GM21786 (cell line): ENCODE data around the gene MNAT1.
"Not testable (repeated sequence)": the region's sequence is repeated elsewhere in the genome, so short reads cannot be mapped to it uniquely, and the experiment has no call there.

Experiments used
- ATAC-seq: cut with Tn5 transposase; IDR thresholded peaks from one replicate; pipeline ENCODE4 v1.9.1; 2021; ENCODE audit not compliant: unreplicated experiment

The MNAT1 gene

DNA sequence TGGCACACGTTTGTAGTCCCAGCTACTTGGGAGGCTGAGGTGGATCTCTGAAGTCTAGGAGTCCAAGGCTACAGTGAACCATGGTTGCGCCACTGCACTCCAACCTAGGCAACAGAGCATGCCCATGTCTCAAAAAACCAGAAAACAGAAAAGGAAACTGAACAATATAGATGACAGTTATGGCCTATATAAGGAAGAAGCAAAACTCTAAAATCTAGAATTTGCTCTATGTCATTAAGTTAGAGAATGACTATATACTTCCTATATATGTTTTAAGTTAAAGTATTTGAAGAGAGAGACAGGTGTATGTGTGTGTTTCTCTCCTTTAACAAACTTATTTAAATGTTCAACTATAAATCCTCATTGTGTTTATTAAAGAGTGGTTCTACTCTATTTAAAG is 65.8 kb downstream of the MNAT1 start:
- no peak for ATAC-seq

DNA sequence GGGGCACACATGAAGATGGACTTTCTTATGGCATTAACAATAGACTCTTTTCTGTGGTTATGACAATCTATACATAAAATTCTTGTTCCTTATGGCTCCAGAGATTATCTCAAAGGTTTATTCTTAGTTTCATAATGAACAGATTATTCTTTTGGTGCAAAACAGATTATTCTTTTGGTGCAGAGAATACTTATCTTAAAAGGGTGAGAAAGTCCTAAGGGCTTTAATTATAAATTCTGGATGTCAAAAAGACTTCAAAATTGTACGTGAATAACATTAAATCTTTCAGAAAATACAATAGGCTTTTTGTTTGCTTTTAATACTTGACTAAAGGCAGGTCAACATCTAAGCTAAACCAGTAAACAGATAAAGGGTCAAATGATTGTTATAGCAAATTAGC is 69.3 kb downstream of the MNAT1 start:
- ATAC-seq: no peak

DNA sequence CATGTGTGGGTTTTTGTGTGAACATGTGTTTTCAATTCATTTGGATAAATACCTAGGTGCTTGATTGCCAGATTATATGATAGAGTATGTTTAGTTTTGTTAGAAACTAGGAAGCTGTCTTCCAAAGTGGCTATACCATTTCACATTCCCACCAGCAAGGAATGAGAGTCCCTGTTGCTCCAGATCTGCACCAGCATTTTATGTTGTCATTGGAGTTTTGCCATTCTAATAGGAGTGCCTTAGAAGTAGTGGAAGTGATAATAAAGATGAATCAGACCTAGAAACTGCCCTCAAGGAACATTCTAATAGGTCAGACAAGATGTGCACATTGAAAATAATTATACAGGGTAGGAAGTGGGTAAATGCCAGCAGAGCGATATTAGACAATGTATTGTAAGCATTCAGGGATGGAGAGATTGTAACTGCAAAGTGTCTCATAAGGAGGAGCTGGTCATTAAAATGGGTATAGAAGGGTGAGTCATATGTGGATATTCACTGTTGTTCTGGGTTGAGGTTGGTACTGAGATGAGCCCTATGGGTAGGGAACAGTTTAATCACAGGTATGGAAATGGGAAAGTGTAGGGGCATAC is 71.4 kb downstream of the MNAT1 start:
- ATAC-seq: no peak

DNA sequence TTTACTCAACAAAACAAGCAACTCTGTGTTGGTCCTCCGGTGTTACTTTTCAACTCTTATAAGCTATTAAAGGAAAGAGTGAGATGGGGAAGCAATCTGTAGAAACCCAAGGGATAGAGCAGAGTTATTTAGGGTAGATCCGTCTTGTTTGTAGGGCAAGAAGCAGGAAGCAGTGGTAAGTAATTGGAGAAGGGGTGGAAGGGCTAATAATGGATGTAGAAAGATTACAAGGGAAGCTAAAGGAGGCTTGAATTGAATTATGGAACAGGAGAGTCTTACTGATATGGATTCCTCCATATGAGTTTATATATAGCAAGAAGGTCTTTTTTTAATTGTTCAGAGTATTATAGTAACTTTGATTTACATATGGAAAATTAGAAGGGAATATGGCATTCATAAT is 72.7 kb downstream of the MNAT1 start:
- no peak for ATAC-seq

DNA sequence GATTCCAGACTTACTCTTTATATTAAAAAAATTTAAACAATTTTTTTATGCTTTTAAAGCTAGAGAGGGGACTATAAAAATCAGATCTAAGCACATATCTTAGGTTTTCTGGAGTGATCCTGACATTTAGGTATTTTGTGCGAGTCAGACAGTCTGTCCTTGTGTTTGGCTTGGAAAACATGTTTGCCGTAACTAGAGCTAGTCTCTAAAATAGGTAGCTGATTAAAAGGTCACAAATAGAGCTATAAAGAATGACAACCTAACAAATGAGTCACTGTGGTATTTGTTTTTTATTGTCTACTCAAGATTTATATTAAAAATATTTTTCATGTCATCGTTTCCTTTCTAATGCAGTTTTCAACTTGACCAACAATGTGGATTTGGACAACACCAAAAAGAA is 73.4 kb downstream of the MNAT1 start:
- no peak for ATAC-seq

DNA sequence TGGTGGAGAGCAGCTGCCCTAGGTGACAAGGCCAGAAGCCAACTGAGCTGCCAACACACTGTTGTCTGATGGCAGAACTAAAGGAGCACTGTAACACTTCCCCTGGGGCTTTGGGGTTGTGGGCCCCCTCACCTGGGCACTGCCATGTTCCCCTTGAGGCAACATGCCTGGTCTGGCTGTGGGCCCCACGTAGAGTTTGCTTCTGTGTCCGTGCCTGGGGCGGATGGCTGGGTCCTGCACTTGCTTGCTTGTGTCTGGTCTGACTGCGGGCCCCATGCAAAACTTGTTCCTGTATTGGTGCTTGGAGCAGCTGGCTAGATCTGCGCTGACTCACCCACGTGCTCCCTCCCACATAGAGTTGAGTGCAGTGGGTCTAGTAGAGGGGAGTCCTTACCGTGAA is 78.4 kb downstream of the MNAT1 start:
- ATAC-seq: no peak

DNA sequence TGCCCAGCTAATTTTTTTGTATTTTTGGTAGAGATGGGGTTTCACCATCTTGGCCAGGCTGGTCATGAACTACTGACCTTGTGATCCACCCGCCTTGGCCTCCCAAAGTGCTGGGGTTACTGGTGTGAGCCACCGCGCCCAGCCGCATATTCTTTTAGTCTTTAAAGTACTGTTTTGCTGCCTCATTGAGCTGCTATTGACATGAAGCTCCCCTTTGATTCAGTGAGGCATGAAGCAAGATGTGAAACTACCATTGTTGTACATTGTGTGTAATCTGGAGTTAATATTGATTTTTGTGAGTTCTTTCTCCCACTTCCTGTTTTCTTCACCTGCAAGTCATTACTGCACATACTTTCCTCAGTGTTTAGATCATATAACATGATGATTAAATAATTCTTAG is 80.8 kb downstream of the MNAT1 start:
- peak; percentile 96 for ATAC-seq

DNA sequence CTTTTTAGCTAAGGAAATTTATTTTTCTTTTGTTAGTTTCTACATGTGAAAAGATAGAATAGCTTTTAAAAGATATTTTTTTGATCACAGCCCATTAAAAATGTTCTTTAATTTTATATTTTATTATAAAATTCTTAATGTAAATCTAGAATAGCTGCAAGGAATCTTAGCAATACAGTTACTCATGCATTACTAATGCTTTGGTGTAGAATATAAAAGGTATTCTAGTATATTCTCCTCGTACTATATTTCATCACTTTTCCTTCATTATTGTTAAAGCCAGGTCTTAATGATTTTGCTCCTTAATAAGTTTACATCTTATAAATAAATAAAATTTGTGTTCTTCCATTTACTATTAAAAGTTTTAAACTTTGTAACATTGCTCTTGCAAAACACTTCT is 82.6 kb downstream of the MNAT1 start:
- no peak for ATAC-seq

DNA sequence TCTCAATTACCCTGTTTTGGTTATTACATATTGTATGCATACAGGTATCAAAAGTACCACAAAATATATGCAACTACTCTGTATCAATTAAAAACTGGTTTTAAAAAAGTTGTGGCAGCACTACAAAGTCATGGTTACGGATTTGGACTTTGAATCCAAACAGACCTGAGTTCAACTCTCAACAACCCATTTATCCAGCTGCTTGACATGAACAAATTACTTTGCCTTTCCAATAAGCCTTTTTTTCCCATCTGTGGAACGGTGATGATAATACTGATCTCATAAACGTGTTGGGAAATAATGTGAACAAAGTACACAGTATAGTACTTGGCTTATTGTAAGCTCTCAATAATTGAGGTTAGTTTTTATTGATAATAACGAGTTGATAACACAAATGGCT is 85.0 kb downstream of the MNAT1 start:
- ATAC-seq: no peak

DNA sequence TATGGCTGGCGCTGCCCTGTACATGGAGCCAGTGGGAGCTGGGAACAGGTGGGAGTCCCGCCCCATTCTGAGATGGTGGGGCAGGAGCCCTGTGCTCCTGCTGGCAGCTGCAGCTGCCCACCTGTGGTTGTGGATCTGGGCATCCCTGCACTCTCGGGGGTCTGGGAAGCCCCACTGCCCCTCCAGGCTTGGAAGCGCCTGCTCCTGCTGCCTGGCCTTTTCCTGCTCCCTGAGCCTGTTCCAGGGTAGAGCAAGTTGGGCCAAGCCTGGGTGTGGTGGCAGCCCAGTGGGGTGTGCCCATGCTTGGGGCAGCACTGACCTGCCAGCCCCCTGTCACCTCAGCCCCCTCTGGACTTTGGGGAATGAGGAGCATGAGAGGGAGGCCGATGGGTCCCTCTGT is 104.0 kb downstream of the MNAT1 start:
- no peak for ATAC-seq

DNA sequence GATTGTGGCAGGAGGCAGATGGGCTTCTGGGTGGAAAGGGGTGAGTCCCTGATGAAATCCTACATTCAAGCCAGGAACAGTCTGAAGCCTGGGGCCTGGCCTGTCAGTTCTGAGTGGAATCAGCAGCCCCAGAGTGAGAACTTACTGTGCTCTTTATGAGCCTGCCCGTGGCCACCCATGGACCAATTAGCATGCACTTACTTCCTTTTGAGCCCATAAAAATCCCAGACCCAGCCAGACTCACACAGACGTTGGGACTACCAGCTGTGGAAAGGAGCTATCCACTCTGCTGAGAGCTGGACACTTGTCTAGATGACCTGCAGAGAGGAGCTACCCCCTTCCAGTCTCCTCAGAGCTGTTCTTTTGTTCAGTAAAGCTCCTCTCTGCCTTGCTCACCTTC is 104.5 kb downstream of the MNAT1 start:
- no peak for ATAC-seq

DNA sequence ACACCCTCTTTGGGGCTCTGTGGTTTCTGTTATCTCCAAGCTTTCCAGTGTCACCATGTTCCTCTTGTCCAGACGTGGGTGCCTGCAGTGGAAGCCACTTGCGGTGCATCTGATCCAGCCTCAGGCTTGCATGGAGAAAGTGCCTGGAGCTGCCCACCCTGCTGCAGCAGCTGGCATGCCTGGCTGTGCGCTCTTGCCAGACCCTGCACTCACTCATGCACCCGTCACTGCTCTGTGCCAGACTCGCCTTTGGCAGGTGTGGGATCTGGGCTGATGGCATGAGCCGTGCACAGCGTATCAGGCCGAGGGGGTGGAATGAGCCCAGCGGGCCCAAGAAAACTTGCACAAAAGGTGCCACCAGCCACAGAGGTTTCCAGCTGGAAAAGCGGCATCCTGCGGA is 105.1 kb downstream of the MNAT1 start:
- ATAC-seq: no peak

DNA sequence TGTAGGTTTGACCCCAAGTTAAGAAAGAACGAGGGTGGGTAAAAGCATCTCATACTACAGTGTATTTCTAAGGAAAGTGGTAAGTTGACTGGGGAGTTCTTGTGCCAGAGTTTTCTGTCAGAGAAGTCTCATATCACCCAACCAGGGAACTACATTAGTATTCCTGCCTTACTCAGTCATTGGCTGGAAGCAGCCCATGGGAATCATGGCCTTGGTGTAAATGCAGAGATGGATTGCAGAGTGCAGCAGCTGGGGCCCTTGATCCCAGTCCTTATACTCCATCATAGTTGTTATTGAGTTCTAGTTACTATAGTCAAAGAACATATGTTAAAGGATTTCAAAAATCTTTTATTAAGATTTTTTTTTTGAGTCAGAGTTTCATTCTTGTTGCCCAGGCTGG is 105.8 kb downstream of the MNAT1 start:
- no peak for ATAC-seq

DNA sequence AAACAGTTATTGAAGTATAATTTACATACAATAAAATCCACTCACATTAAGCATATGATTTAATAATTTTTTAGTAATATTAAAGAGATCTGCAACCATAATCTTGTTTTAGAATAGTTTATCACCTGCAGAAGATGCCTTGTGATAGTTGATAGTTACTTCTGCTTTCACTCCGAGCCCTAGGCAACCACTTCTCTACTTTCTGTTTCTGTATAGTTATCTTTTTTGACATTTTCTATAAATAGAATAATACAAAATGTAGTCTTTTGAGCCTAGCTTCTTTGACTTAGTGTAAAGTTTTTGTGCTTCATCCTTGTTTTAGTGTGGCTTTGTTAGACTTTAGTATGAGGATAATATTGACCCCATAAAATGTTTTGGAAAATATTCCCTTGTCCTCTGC is 111.0 kb downstream of the MNAT1 start:
- peak; percentile 99 for ATAC-seq

DNA sequence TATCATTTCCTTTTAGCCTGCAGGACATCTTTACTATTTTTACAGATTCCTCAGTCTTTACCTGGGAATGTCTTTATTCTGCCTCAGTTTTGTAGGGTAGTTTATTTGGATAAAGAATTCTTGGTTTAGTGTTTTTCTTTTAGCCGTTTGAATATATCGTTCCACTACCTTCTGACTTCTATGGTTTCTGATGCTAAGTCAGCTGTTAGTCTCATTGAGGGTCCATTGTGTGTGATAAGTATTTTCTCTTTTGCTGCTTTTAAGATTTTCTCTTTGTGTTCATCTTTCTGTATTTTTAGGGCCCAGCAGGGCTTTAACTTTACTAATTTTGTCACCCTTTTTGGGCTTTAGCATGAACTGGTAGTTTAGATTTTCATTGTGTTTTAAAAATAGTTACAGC is 113.5 kb downstream of the MNAT1 start:
- no peak for ATAC-seq

DNA sequence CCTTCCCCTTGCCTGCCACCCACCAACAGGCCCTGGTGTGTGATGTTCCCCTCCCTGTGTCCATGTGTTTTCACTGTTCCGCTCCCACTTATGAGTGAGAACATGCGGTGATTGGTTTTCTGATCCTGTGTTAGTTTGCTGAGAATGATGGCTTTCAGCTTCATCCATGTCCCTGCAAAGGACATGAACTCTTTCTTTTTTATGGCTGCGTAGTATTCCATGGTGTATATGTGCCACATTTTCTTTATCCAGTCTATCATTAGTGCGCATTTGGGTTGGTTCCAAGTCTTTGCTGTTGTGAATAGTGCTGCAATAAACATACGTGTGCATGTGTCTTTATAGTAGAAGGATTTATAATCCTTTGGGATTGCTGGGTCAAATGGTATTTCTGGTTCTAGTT is 117.1 kb downstream of the MNAT1 start:
- not testable (repeated sequence) for ATAC-seq

DNA sequence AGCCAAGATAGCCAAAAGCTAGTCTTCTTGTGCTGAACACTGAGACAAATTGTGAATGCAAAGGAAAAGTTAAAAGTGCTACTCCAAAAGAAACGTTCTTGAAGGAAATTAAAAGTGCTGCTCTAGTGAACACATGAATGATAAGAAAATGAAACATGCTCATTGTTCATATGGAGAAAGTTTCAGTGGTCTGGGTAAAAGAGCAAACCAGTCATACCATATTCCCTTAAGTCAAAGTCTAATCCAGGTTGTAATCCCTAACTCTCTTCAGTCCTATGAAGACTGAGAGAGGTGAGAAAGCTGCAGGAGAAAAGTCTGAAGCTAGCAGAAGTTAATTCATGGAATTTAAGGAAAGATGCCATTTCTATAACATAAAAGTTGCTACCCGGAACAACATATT is 121.5 kb downstream of the MNAT1 start:
- ATAC-seq: no peak

DNA sequence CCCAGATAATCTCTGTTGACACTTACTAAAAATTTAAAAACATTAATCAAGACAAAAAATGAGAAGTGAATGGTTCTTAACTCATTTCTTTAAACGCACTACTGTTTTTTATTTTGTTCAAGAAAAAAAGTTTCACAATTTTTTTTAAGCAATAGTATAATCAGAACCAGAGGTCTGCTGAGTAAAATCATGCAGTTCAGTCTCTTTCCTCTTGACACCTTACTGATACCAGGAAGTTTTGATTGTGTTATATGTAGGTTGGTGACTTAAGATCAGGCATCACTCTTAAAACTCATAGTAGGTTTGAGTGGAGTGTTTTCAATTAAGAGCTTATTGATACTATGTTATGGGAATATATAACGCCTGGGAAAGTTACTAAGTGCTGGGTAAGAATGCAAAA is 125.0 kb downstream of the MNAT1 start:
- ATAC-seq: no peak

DNA sequence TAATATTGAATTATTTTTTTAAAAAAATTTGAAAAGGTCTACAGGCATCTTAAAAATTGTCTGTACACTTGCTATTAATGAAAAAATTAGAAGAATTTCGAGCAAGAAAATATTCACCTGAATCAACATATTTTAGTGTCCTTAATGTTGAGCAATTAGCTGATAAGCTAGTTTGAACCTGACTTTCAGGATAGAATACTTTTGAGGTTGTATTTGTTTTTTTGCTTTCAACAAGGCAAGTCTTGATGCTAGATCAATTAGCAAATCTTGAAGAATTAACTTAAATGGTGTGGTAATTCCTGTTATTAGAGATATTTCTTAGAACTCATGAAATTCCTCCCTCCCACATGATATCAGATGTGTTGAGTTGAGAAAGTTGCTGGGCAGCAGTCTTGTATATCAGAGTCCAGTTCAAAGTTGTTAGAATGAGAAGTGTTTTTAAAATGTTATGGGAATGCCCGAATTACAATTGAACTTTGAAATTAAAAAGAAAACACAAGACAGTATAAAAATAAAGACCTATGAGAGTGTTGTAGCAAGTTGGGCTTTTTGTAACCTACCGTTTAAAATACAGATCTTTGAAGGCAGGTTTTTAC is 127.1 kb downstream of the MNAT1 start:
- no peak for ATAC-seq

DNA sequence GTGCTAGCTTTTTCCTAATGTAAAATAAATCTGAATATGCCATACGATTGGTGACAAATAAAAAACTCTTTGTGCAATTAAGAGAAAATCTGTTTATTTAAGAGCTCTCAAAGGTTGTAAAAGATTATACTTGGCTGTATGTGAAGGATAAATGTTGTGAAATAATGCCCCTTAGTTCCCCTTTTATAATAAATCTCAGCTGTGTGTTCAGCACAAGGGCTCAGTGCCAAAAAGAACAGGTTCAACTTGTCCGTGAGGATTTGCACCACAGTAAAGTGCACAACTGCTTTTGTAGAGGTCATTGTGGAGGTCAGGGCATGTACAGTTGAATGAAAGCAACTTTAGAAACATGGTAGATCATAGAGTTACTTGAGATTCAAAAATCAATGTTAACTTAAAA is 127.7 kb downstream of the MNAT1 start:
- ATAC-seq: no peak

DNA sequence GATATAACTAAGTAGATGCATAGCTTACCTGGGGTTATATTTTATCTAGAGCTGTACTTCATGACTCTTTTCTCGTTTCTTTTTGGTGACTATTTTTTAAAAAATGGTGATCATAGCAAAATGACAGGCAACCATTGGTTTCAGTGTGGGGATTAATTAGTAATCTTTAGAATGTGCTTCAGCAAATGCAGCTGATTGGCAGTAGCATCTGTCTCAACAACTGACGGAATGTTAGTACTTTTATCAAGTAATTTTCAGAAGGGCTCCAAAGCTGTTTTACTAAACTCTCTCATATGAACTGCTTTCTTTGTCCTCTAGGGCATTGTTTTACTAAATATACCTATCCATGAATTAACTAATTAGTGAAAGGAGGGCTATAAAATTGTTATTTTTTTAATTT is 128.7 kb downstream of the MNAT1 start:
- no peak for ATAC-seq

DNA sequence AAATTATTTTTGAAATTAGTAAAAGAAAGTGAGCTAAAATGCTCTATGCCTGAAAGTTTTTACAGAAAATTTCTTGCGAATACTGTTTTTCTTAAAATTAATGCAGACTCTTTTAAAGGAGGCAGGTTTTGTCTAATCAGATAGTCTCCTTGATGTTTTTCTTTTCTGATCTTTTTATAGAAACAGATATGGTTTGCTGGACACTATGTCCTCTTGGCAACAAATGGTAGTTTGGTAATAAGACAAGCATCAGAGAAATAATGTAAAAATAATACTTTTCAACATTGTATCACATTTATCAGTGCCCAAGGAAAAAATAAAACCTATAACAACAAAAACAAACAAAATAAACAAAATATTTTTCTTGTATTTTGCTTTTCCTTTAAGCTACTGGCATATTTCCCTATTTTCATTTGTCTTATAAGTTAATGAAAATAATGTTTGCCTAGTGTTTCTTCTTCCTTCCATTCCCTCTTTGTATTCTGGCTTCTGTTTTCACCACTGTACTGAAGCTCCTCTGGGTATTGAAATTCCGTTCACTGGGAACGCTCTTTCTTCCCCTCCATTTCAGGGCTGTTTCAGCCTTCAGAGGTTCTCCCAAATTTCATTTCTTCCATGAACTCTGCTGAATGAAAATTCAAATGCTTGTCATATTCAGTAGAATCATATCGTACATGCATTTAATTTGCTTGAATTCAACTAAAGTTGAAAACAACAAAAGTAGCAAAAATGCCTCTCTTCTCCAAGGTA is 131.0 kb downstream of the MNAT1 start:
- no peak for ATAC-seq
